T-helper 2 cell treated with Interferon-gamma antibody and Interleukin-4, amounts not matched to agents 100 ng/mL and 5 ng/mL, for 36 hours (primary cell): ENCODE data around the gene GADD45GIP1. TPM values are rescaled to one million over a fixed set of nuclear protein-coding genes. Genes with fewer than 3 reads are reported as not detected.

ENCODE experiments used
- intact Hi-C: fragments of 100-400 bp; cut with micrococcal nuclease; formaldehyde crosslinking; loops from one replicate; pipeline ENCODE4 v1.15.1; 2023
- total RNA-seq: library from RNA; stranded (reverse); gene quantifications from 2 replicates; pipeline ENCODE4 v1.2.3, GENCODE V29; 2022

GADD45GIP1 gene
- total RNA-seq: 17.6 and 19.6 TPM in 2 replicates

DNA sequence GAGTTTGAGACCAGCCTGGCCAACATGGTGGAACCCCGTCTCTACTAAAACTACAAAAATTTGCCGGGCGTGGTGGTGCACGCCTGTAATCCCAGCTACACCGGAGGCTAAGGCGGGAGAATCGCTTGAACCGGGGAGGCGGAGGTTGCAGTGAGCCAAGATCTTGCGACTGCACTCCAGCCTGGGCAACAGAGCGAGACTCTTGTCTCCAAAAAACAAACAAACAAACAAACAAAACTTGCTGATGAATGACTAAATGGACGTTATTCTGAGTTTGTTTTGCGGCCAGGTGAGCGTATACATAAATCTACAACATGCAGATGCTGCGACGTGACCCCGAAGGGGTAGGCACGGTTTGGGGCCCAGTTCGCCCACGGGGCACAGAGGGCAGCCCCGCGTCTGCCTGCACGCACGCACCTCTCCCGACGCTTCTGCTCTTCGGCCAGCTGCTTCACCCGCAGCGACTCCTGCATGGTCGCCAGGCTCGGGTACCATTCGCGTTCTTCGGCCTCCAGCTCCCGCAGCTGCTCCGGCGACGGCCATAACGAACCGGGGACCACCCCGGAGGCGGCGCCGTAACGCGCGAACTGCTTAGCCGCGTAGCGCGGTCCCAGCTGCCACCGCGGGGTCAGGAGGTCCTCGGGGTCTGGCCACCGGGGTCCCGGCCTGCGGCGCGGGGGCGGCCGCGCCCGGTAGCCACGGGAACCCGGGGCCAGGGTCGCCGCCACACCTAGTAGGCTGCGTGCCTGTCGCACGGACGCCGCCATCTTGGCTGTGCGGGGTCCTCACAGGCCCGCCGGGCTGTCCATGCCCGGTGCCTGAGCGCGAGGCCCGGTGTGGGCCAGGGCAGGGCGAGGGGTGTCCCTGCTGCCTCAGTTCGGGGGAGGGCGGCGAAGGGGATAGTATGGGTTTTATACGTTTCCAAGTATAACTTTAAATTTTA lies at the start of gene GADD45GIP1:
Gene GADD45GIP1, minus strand, starts transcription at position 778 of the 943 bp plus-strand sequence. Its CDS starts 11 bp downstream, at position 767.
- intact Hi-C loops: no loop called here

DNA sequence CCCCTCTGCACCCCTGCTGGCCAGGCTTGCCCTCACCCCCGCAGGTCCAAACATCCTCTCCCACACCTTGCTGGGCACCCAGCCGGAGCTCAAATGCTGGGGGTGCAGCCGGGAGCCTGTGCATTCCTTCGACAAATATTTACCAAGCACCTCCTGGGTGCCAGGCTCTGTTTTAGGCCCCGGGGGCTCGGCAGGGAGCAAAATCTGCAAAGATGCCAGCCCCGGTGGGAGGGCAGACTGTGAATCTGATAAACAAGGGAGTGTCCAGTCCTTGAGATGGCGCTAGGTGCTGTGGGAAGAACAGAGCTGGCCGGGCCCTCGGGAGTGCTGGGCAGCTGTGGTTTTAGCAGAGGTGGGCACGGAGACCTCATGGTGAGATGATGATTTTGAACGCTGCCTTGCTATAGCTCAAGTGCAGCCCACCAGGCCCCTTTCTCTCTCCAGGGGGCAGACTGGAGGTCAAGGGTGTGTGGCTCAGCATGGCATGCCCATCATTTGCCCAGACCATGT lies 48.9 kb upstream of the GADD45GIP1 start:
- intact Hi-C loops: no loop called here

DNA sequence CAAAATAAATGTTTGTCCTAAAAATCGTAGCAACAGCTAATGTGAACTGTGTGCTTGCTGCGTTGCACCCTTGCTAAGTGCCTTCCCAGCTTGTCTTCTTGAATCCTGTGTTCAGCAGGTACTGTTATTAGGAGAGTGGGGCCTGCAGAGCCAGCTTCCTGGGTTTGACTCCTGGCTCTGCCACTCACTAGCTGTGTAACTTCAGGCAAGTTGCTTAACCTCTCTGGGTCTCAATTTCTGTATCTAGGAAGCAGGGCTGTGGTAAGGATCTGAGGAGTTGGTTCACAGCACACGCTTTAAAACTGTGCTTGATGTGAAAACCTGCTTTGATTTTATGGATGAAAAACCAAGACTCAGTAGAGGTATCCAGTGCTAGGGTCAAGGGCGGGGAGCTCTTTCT lies 48.2 kb upstream of the GADD45GIP1 start:
- intact Hi-C loops: no loop called here

DNA sequence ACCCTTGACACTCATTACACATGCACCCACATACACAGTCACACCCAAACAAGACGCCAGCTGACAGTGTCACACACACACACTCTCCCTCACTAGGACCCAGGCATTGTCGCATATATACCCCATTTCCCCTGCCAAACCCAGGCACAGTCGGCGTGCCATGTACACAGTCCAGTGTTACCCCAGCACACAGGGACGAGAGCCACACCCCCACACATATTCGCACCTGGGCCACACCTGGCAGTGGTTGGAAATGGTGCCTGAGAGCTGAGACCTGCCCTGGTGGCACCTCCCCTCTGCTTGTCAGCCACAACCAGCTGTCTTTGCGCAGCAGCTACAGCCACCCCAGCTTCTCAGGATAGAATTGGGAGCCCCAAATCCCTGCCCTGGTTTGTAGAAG lies 47.2 kb upstream of the GADD45GIP1 start:
- intact Hi-C loops: no loop called here

DNA sequence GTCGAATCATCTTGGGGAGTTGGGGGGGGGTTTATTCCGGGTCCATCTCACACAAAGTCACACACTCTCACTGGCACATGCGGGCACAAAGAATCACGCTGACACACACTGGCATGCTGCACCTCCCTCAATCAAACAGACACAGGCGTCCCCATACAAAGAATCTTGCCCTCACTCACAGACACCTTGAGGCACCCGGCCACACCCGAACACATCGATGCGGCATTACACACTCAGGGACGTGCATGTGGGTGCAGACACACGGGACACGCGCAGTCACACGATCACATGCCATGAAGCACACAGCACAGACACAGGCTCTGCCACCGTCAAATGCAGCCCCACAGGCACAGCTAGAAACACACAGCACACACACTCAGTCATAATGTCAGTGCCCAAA lies 46.1 kb upstream of the GADD45GIP1 start:
- intact Hi-C loops: no loop called here

DNA sequence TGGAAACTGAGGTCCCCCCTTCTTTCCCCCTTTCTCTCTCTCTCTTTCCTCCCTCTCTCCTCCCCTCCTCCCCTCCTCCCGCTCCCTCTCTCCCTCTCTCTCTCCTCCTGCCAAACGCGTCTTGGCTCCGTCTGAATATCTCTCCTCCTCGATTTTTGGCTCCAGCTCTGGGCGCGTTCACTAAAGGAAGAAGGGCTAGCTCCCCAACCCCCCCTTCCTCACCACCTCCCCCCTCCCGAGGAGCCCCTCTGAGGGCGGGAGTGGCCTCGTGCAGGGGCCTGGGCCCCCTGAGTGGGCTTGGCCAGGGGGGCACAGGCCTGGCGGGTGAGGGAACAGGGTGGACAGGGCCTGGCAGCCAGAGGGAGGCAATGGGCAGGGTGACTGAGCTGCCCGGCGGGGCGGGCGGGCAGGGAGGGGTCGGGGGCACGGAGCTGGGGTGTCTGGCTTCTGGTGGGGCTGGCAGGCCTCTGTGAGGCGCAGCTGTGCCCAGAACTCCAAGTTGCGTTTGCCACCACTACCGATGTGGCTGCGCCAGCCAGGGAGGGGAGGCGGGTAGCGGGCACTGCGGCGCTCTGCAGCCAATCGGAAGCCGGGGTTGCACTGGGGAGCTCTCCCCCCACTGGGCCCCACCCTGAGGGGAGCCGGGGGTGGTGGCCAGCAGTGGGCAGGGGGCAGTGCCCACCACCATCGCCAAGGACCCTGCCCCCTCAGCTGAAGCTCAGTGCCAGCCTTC lies 45.3 kb upstream of the GADD45GIP1 start:
- intact Hi-C loops: no loop called here

DNA sequence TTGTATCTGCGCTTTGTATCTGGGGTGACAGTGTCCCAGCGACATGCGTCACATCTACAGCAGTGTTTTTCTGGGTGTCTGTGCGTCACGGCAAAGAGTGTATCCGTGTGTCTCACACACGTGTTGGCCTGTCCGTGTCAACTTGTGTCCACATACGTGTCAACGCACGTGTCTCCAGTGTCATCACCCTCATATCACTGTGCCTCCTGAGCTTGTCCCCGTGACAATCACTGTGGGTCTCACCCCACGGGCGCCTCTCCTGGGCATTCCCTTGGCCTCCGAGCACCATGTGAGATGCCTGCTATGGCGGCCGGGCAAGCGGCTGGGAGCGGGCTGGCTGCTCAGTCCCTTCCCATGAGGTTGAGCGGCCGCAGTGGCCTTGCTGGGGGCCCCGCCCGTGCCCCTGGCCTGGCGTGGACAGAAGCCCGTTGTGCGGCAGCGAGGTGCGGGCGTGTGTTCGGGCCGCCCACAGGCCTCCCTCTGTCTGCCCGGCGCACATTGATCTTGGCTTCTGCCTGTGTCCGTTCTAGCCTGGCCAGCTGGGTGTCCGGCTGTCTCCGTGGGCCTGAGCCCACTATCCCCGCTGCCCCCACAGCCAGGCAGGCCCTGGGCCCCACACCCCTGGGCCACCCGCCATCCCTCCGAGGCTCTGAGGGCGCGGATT lies 44.6 kb upstream of the GADD45GIP1 start:
- intact Hi-C loops: no loop called here

DNA sequence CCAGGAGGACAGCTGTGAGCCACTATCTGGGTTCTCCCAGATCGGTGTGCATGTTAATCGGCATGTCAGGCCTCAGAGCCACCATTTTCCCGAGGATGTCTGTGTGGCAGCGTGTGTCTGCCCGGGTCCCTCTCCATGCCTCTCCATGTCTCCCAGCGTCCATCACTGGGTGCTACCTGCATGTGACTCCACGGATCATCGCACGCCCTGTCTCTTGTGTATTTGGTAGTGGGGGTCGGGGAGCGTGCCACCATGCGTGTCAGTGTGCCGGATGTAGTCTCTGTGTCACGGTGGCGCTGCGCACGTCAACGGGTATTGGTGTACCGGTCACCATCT lies 44.1 kb upstream of the GADD45GIP1 start:
- intact Hi-C loops: no loop called here

DNA sequence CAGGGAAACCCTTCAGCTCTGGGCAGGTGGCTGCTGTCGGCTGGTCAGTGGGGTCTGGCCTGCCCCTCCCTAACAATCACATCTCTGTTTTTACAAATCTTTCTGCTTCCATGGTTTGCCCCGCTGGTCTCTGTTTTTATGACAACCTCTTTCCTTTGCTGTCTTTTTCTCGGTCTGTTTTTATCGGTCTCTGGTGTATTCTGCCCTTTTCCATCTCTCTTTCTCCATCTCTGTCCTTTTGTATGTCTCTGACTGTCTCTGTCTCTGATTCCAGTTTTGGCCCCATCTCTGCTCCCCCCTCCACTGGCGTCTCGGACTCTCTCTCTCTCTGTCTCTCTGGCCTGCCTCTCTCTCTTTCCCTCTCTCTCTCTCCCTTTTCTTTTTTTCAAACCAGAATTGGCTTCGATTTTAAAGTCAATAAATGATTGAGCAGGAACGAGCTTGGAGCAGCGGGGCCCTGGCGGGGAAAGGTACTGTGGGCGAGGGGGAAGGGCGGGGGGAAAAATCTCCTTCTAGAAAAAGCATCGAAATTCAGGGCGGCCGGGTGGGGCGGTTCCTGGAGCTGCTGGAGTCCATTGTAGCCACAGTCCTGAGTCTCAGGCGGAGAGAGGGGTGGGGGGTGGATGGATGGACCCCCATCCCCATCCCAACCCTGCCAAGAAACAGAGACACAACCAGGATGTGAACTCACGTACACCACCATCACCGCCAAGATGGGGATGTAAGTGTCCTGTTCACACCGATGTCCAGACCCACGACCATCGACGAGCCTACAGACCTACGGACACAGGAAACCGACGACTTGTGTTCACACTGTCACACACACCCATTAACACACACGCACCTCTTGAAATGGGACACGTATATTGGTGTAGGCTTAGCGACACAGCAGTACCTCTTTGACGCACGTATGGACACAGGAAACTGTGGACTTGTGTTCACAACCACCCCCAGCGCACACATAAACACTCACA lies 41.2 kb upstream of the GADD45GIP1 start:
- intact Hi-C loops: no loop called here

DNA sequence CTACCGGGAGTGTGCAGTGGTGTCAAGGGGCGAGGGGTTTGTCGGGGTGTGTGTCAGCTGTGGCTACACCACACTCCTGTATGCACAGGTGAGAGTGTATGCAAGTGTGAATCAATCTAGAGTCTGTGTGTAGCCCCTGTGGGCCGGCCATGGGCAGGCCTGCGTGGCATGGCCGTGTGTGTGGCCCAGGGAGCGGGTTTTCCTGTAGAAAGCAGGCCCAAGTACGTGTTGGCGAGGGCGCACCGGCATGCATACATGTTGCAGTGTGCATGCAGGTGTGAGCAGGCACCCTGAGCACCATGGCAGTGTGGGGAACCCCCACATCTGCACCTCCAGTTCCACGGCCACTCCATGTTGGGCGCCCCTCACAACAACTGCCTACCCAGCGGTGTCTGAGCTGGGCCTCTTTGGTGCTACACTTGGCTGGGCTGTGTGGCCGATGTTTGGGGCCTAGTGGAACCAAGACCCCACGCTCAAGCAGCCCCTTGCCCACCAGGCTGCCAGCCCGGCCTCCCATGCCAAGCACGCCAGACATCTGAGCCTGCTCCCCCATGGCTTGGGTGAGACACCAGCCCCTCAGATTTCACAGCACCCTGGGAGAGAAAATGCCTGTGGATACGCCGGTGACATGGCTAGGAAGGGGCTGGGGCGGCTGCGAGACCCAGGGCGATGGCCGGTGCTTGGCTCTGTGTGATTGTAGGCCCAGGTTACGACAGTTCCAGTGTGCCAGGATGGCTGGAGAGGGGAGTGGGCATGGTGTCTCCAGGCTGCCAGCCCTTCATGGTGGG lies 40.4 kb upstream of the GADD45GIP1 start:
- intact Hi-C loops: no loop called here

DNA sequence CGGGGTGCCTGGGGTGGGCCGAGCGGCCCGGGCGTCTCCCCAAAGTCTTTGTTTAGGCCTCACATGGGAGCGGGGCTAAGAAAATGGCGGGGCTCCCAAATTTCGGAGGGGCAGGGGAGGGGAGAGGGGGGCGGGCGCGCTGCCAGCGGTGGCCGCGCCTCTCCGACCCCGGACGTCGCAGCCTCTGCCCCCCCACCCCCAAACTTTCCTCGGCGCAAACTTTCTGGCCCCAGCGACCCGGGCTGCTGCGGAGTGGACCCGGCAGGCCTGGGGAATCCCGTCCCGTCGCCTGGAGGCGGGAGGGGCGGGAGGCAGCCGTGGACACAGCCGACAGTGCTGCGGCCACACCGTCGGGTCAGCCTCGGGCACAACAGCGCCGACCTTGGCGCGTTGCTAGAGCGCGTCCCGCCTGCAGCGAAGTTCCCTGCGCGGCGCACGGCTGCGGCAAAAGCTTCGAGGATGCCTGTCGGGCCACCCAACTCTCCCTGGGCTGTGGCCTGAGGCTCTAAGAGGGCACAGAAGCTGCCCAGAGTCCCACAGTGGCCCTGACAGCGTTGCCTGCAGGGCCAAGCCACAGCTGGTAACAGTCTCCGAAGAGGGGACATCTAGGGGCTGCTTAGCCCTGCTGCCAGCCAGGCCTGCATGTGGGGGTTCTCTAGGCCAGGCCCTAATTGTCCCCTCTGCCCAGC lies 39.5 kb upstream of the GADD45GIP1 start:
- intact Hi-C loops: no loop called here

DNA sequence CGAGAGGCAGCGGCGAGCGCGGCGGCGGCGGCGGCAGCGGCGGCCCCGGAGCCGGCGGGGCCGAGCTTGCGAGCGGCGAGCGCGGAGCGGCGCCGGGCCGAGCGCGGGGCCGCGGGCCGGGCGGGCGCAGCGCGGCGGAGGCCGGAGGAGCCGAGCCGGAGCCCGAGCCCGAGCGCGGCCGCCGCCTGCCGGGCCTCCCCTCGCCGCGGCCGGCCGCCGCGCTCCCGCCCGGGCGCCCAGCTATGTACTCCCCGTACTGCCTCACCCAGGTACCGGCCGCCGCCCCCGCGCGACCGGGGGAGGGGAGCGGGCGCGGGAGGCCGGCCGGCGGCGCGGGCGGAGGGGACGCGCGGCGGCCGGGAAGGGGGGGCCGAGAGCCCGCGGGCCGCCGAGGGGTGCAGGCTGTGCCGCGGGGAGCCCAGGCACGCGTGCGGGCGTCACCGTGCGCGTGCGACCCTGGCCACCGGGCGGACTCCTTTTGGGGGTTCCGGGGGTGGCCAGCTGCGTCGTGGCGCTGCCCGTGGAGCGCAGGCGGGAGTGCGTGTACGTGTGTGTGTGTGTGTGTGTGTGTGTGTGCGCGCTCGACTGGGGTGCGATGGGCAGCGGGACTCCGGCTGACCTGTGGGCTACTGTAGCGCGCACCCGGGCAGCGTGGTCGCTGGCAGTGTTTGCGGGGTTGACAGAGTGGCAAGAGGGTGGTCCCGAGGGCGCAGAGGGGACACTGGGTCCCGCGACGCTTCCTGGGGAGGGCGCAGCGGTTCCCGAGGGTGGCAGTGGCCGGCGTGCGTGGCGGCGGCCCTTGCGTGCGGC lies 38.8 kb upstream of the GADD45GIP1 start:
- intact Hi-C loops: no loop called here

DNA sequence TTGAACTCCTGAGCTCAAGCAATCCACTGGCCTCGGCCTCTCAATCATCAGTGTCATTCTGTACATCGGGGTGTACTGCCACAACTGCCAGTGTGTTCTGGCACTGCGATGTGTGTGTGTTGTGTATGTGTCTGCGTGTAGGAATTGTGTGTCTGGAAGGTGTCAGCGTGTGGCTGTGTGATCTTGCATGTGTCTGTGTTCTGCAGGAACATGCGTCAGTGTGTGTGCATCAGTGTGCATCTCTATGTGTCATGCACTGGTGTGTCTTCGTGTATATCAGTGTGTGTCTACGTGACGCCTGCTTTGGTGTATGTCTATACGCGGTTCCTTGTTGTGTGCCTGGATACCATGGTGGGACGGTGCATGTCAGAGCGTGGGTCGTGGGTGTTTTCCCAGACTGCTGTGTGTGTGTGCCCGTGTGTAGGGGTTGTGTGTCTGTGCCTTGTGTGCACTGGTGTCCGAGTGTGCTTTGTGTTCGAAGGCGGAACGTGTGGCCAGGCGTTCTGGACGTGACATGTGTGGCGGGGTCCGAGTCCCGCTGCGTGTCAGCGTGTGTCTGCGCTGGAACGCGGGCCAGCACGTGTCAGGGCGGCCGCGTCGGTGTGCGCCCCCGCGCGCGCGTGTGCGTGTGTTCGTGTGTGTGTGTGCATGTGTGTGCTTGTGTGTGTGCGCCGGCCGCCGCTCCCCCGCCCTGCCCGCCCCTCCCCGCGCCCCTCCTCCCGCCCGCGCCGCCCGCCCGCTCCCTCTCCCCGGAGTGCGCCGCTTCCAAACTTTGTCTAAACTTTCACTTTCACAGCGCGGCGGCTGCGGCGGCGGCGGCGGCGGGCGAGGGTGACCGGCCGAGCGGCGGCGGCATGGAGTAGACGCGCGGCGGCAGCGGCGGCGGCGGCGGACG lies 37.9 kb upstream of the GADD45GIP1 start, which contains the start of gene NFIX:
Gene NFIX, plus strand, starts transcription at position 775 of the 895 bp plus-strand sequence. CDS start 363 bp downstream, outside the sequence.
- intact Hi-C loops: no loop called here

DNA sequence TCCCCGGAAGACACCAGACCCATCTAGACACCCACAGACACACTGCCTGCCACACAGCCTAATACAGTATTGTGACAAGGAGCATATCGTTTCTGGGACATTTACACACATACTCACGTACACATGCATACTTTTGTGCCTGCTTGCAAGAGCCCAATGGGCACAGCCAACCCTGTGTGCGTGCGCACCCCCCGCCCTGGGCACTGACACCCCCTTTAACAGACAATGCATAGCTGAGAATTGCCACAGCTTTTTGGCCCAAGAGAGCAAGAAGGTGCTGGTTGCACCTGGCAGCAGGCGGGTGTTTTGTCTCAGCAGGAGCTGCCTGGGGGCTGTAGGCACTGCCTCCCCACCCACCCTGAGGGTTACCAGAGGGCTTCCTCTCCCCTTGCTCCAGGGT lies 36.5 kb upstream of the GADD45GIP1 start:
- intact Hi-C loops: no loop called here

DNA sequence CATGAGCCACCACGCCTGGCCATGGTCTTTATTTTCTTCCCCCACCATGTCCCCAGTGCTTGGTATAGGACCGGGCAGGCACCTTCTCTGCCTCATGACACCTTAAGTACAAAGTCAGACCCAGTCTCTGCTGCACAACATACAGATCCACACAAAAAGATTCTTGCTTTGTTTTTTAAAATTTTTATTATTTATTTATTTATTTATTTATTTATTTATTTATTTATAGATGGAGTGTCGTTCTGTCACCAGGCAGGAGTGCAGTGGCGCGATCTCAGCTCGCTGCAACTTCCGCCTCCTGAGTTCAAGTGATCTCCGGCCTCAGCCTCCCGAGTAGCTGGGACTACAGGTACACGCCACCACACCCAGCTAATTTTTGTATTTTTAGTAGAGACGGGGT lies 35.7 kb upstream of the GADD45GIP1 start:
- intact Hi-C loops: no loop called here

DNA sequence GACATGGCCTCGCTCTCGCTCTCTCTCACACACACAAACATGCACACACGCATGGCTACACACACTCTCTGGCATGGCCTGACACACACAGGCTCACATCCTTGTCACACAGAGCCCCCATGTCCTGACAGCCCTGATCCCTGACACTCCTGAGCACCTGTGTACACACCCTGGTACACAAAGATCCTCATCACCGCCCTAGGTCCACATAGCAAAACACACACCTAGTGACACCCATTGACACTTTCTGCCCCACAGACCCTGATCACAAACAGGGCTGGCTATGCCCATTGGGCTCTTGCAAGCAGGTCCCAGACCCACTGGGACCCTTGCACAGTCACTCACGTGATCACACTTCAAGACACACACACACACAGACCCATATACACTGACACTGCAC lies 34.3 kb upstream of the GADD45GIP1 start:
- intact Hi-C loops: no loop called here

DNA sequence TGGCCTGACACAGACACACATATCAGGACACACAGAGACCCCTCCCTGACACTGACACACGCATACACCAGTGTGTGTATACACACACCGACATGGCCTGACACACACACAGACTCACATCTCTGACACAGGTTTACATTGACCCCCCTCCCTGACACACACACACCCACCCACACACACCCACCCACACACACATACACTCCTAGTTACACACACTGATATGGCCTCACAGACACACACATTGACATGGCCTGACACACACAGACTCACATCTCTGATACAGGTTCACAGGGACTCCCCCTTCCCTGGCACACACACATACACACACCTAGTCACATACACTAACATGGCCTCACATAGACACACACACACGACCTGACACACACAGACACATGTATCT lies 33.8 kb upstream of the GADD45GIP1 start:
- intact Hi-C loops: no loop called here
